Colonic mucosa (tissue), 4 donors: ENCODE data around the gene OR6K3. TPM values are rescaled to one million over a fixed set of nuclear protein-coding genes. Genes with fewer than 3 reads are reported as not detected.
"Not testable (repeated sequence)": the region's sequence is repeated elsewhere in the genome, so short reads cannot be mapped to it uniquely, and the experiment has no call there.

Source experiments
- DNase-seq: peaks from one replicate; pipeline ENCODE4 v3.0.0-alpha.2; 2020
- H3K27ac ChIP-seq: fragments of 200-600 bp; one replicate; pipeline ENCODE4 v1.8.0; 2021
- H3K27me3 ChIP-seq: fragments of 200-600 bp; one replicate; pipeline ENCODE4 v1.8.0; 2021
- H3K36me3 ChIP-seq: fragments of 200-600 bp; one replicate; pipeline ENCODE4 v1.8.0; 2021
- H3K4me1 ChIP-seq: fragments of 200-600 bp; one replicate; pipeline ENCODE4 v1.8.0; 2021; ENCODE audit warnings: mild to moderate bottlenecking
- H3K4me3 ChIP-seq: fragments of 200-600 bp; one replicate; pipeline ENCODE4 v1.8.0; 2021
- H3K9ac ChIP-seq, 2 donors: one replicate each; pipeline ENCODE4 v1.7.0; 2013; ENCODE audit warnings: control low read depth in 2 of 2, low read depth in 2 of 2, low read length in 2 of 2
- H3K9me3 ChIP-seq: fragments of 200-600 bp; one replicate; pipeline ENCODE4 v1.8.0; 2021
- CTCF ChIP-seq: fragments of 200-600 bp; IDR thresholded peaks from one replicate; pipeline ENCODE4 v1.8.0; 2022; ENCODE audit warnings: antibody characterized with exemption, mild to moderate bottlenecking
- intact Hi-C: fragments of 100-400 bp; cut with DNase I; formaldehyde crosslinking; loops from one replicate; pipeline ENCODE4 v1.14.1; 2022
- total RNA-seq, 2 donors: library from RNA; stranded (reverse); fragmentation: NEBNext Ultra II Directional in 1 of 2; extraction: Animal tissue kit (Norgen Biotek cat#: 25700) in 1 of 2; gene quantifications; one replicate each; pipeline ENCODE4 v1.2.1, GENCODE V29; 2021
- donor health status: healthy.
- donor health status: DM: no; HTN: no; CAD: no.
- donor health status: DM: no; HTN: no; CAD: no.

OR6K3 gene
- total RNA-seq, 2 donors from 2014 or later, result not detected

GRCh38 chr1:158694596-158694995, 25.9 kb downstream of the OR6K3 start:
- Histone ChIP-seq H3K36me3 (no peaks in the 10 kb centered on the region), H3K9ac (no peak overlapping the region), H3K9me3 (no peaks in the 10 kb centered on the region), H3K27me3 (no peaks in the 10 kb centered on the region), H3K4me3 (no peak overlapping the region), H3K27ac (no peak overlapping the region), H3K4me1 (no peaks in the 10 kb centered on the region)
- intact Hi-C loops, result no loop called here
- TF ChIP-seq CTCF, result no peak
- no peak for DNase-seq

GRCh38 chr1:158692356-158692755, 28.2 kb downstream of the OR6K3 start:
- H3K4me3 ChIP-seq, result no peak overlapping the region
- H3K27me3 ChIP-seq, result no peaks in the 10 kb centered on the region
- H3K36me3 ChIP-seq, result no peaks in the 10 kb centered on the region
- H3K9ac ChIP-seq, result no peak overlapping the region
- no peak for TF ChIP-seq CTCF
- no peaks in the 10 kb centered on the region for H3K9me3 ChIP-seq
- intact Hi-C loops, result no loop called here
- H3K27ac ChIP-seq, result no peak overlapping the region
- no peak for DNase-seq
- no peaks in the 10 kb centered on the region for H3K4me1 ChIP-seq

- no peak for DNase-seq
- intact Hi-C loops, result no loop called here
Observed at GRCh38 chr1:158691907-158692306, 28.6 kb downstream of the OR6K3 start.

GRCh38 chr1:158691149-158691548, 29.4 kb downstream of the OR6K3 start:
- DNase-seq, H3K9ac ChIP-seq, H3K4me1 ChIP-seq, H3K9me3 ChIP-seq, H3K36me3 ChIP-seq, H3K27me3 ChIP-seq, intact Hi-C loops, H3K27ac ChIP-seq, H3K4me3 ChIP-seq: not testable (repeated sequence)

More at GRCh38 chr1:158691907-158692306, 28.6 kb downstream of the OR6K3 start:
- Histone ChIP-seq H3K36me3 (no peaks in the 10 kb centered on the region), H3K27ac (no peak overlapping the region), H3K9ac (no peak overlapping the region), H3K4me3 (no peak overlapping the region), H3K4me1 (no peaks in the 10 kb centered on the region), H3K9me3 (no peaks in the 10 kb centered on the region), H3K27me3 (no peaks in the 10 kb centered on the region)
- TF ChIP-seq CTCF, result no peak

GRCh38 chr1:158689875-158690274, 30.6 kb downstream of the OR6K3 start:
- intact Hi-C loops, result no loop called here

GRCh38 chr1:158689110-158689509, 31.4 kb downstream of the OR6K3 start:
- Histone ChIP-seq H3K36me3 (no peaks in the 10 kb centered on the region), H3K4me3 (no peak overlapping the region), H3K27ac (no peak overlapping the region), H3K9me3 (no peaks in the 10 kb centered on the region), H3K27me3 (no peaks in the 10 kb centered on the region), H3K4me1 (no peaks in the 10 kb centered on the region), H3K9ac (no peak overlapping the region)
- no peak for DNase-seq
- intact Hi-C loops, result no loop called here
- TF ChIP-seq CTCF, result no peak

More at GRCh38 chr1:158689875-158690274, 30.6 kb downstream of the OR6K3 start:
- DNase-seq, result no peak
- no peaks in the 10 kb centered on the region for H3K4me1 ChIP-seq
- H3K4me3 ChIP-seq, result no peak overlapping the region
- no peaks in the 10 kb centered on the region for H3K27me3 ChIP-seq
- no peaks in the 10 kb centered on the region for H3K36me3 ChIP-seq
- no peaks in the 10 kb centered on the region for H3K9me3 ChIP-seq
- no peak overlapping the region for H3K27ac ChIP-seq
- TF ChIP-seq CTCF, result no peak
- H3K9ac ChIP-seq, result no peak overlapping the region

GRCh38 chr1:158688343-158688742, 32.2 kb downstream of the OR6K3 start:
- H3K27ac ChIP-seq, H3K4me3 ChIP-seq, H3K36me3 ChIP-seq, H3K9ac ChIP-seq, H3K27me3 ChIP-seq, H3K4me1 ChIP-seq, H3K9me3 ChIP-seq, DNase-seq, intact Hi-C loops: not testable (repeated sequence)
